NCI-H1092 (cell line): ENCODE results near the gene UNC93A.

Source experiments
- DNase-seq: peaks from one replicate; lab custom pipeline; 2025; lab: John Stamatoyannopoulos, UW

The UNC93A gene

GRCh38 chr6:167293088-167293589 lies 2.0 kb downstream of the UNC93A start:
- no peak for DNase-seq

- no peak for DNase-seq
Measured at GRCh38 chr6:167293590-167294091, 2.5 kb downstream of the UNC93A start.

- no peak for DNase-seq
Measured at GRCh38 chr6:167294241-167294640, 3.1 kb downstream of the UNC93A start.

GRCh38 chr6:167294651-167295494 lies 3.8 kb downstream of the UNC93A start:
- no peak for DNase-seq

GRCh38 chr6:167295495-167296292 lies 4.6 kb downstream of the UNC93A start:
- no peak for DNase-seq

GRCh38 chr6:167296293-167296690 lies 5.2 kb downstream of the UNC93A start:
- DNase-seq, result no peak

GRCh38 chr6:167296902-167297301 lies 5.8 kb downstream of the UNC93A start:
- DNase-seq, result no peak

GRCh38 chr6:167298127-167298526 lies 7.0 kb downstream of the UNC93A start:
- no peak for DNase-seq

GRCh38 chr6:167299641-167300308 lies 8.7 kb downstream of the UNC93A start:
- no peak for DNase-seq

GRCh38 chr6:167300902-167301777 lies 10.0 kb downstream of the UNC93A start:
- no peak for DNase-seq

GRCh38 chr6:167302074-167302473 lies 11.0 kb downstream of the UNC93A start:
- DNase-seq, result no peak

- DNase-seq, result no peak
Measured at GRCh38 chr6:167302796-167303195, 11.7 kb downstream of the UNC93A start.

- no peak for DNase-seq
Measured at GRCh38 chr6:167303675-167304625, 12.8 kb downstream of the UNC93A start.

GRCh38 chr6:167304912-167305311 lies 13.8 kb downstream of the UNC93A start:
- no peak for DNase-seq

- DNase-seq, result no peak
Measured at GRCh38 chr6:167305796-167306195, 14.7 kb downstream of the UNC93A start.

- no peak for DNase-seq
Measured at GRCh38 chr6:167306401-167306998, 15.4 kb downstream of the UNC93A start.

- no peak for DNase-seq
Measured at GRCh38 chr6:167307342-167307955, 16.3 kb downstream of the UNC93A start.

- DNase-seq, result no peak
Measured at GRCh38 chr6:167308207-167308606, 17.1 kb downstream of the UNC93A start.
